Esophagus squamous epithelium (tissue), 4 donors: ENCODE results near the gene FTH1.

Experiments
- CTCF ChIP-seq, 6 experiments: fragments of 450-650 bp in 4 of 6; fragments of 200-600 bp in 2 of 6; sonication (generic) in 2 of 6; IDR thresholded peaks; one replicate each; pipeline ENCODE4 v1.5.1; 2016 to 2019; ENCODE audit warnings: antibody characterized with exemption in 6 of 6, mild to moderate bottlenecking in 4 of 6, moderate library complexity in 4 of 6
- POLR2A ChIP-seq, 4 donors: fragments of 450-650 bp; IDR thresholded peaks; one replicate each; pipeline ENCODE4 v1.6.1; 2017; ENCODE audit warnings: antibody characterized with exemption in 4 of 4, mild to moderate bottlenecking in 4 of 4, moderate library complexity in 3 of 4

- peak in 2 of 4 donors; percentile 52 to 56 for TF ChIP-seq POLR2A (IDR thresholded peaks at IDR 0.05)
- TF ChIP-seq CTCF (IDR thresholded peaks at IDR 0.05) = no peak
These were observed 4.0 kb upstream of the FTH1 start for GRCh38 chr11:61971248-61972111.
